ENCODE measurements around the gene CEP55. TPM values are rescaled to one million over a fixed set of nuclear protein-coding genes. Genes with fewer than 3 reads are reported as not detected.

CEP55 gene
- total and polyA plus RNA-seq, 2 of the 8 experiments (the other 6 are each of a cell fraction or from before 2014, with no cell fraction given): 7.0 to 19.6 TPM

DNA sequence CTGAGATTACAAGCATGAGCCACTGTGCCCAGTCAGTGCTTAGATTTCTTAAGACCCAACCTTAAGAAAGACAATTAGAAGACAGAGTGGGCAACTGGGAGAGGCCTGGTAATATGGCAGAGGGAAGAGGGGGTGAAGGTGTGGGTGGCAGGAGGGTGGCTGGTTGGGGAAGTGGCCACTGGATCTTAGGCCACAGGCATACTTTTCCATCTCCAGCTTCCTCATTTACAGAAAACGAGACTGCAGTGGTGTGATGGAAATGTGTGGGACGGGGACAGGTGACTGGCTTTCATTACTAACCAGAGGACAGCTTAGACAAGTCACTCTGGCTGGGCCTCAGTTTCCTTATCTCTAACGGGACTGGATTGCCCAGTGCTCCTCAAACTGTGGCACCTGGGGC, 69.0 kb downstream of the CEP55 start:
- POLR2A ChIA-PET (ENCODE audit: partially characterized antibody): interaction anchor here (1.4 kb wide), 1 partner anchor 11 kb away, joined by 3 read pairs; no protein-coding TSS in a partner anchor
- no peaks in the 10 kb centered on the region for H3K79me2 ChIP-seq (ENCODE audit: control insufficient read depth in 1 of 2, insufficient read depth in 2 of 2, low read length in 2 of 2)
- no peaks in the 10 kb centered on the region for H3K79me1 ChIP-seq (ENCODE audit: low read depth, low read length)
- peaks cover 3 to 9% (median 7%) of the 10 kb centered on the region in 4 experiments for H3K4me1 ChIP-seq (replicated peaks in 1 of 4; ENCODE audit: control insufficient read depth in 3 of 4, insufficient read depth in 4 of 4, low read length in 3 of 4)
- CTCF ChIA-PET (ENCODE audit: partially characterized antibody): interaction anchor here (0.6 to 4.9 kb wide), 8 partner anchors 9 to 535 kb away, joined by 3 to 43 read pairs (median 3); no protein-coding TSS in a partner anchor
- no peak for TF ChIP-seq TCF12 (IDR thresholded peaks at IDR 0.05; ENCODE audit: low read depth, low read length)
- TF ChIP-seq TAF1 (IDR thresholded peaks at IDR 0.05; ENCODE audit: low read depth, low read length): no peak
- TF ChIP-seq RNF2 (IDR thresholded peaks at IDR 0.05; ENCODE audit: borderline replicate concordance, low read depth, low read length, missing control alignments, poor library complexity, severe bottlenecking): no peak
- no peak for TF ChIP-seq GTF2F1 (IDR thresholded peaks at IDR 0.05; ENCODE audit: borderline replicate concordance, low read depth, low read length)
- no peak overlapping the region for H3K14ac ChIP-seq (ENCODE audit: insufficient read length)
- no peaks in the 10 kb centered on the region for H3K9me3 ChIP-seq (ENCODE audit: insufficient read depth in 2 of 2, low read depth in 1 of 2, low read length in 1 of 2)
- no peak overlapping the region for H2AK5ac ChIP-seq (ENCODE audit: low read depth, low read length)
- H3K23me2 ChIP-seq (ENCODE audit: low read depth, low read length): peaks cover 4% of the 10 kb centered on the region; the same call in 1 of the 2 replicates
- no peak overlapping the region for H2BK12ac ChIP-seq (ENCODE audit: low read depth, low read length)
- WGBS, 2 experiments (ENCODE audit: extremely low coverage in 1 of 2, insufficient coverage in 1 of 2, insufficient read length in 1 of 2, insufficient replicate concordance in 2 of 2, low coverage in 1 of 2, low lambda C conversion rate in 2 of 2, missing lambda C conversion rate in 1 of 2): 73% methylated on average over 3 of the region's 3 CpGs; no CpG with 5 or more reads in 1 of the 2 experiments
- H2BK120ac ChIP-seq (replicated peaks; ENCODE audit: low read depth, low read length): no peak overlapping the region
- no peaks in the 10 kb centered on the region; a peak in 1 of 8 replicates for H3K36me3 ChIP-seq (ENCODE audit: control insufficient read depth in 2 of 4, insufficient read depth in 4 of 4, low read length in 3 of 4)
- no peak for DNase-seq (ENCODE audit: low read depth in 1 of 2, low spot score in 2 of 2)
- H3K4me2 ChIP-seq (ENCODE audit: insufficient read depth in 1 of 2, low read depth in 2 of 2, low read length in 2 of 2): no peak overlapping the region; a peak in 1 of 4 replicates
- no peak overlapping the region for H3K9ac ChIP-seq (replicated peaks in 1 of 4; ENCODE audit: extremely low read depth in 1 of 4, low read depth in 3 of 4, low read length in 3 of 4)
- H3K4me3 ChIP-seq (ENCODE audit: extremely low read depth in 1 of 4, insufficient read depth in 2 of 4, low read depth in 3 of 4, low read length in 4 of 4): no peak overlapping the region
- no peak overlapping the region for H2BK15ac ChIP-seq (ENCODE audit: low read length)
- H3K27me3 ChIP-seq (replicated peaks in 1 of 4; ENCODE audit: control insufficient read depth in 3 of 4, extremely low read depth in 1 of 4, insufficient read depth in 3 of 4, low read length in 3 of 4): peaks cover 30 to 60% (median 54%) of the 10 kb centered on the region in 4 experiments
- H2BK20ac ChIP-seq (ENCODE audit: low read length): no peak overlapping the region
- no peak overlapping the region for H4K8ac ChIP-seq (ENCODE audit: extremely low read depth, insufficient read depth, low read length)
- no peak overlapping the region for H3K23ac ChIP-seq (ENCODE audit: insufficient read length)
- H3K56ac ChIP-seq (replicated peaks; ENCODE audit: insufficient read length, low read depth, low read length): no peak overlapping the region
- no peak overlapping the region for H4K5ac ChIP-seq (ENCODE audit: insufficient read length, low read depth, low read length)
- H4K20me1 ChIP-seq (replicated peaks in 1 of 2; ENCODE audit: control insufficient read depth in 1 of 2, insufficient read depth in 2 of 2, low read length in 2 of 2): peaks cover 0 to 2% of the 10 kb centered on the region in 2 experiments
- no peak overlapping the region for H3K4ac ChIP-seq (replicated peaks; ENCODE audit: insufficient read length, low read depth, low read length)
- no peak overlapping the region for H2BK5ac ChIP-seq (ENCODE audit: low read depth, low read length)
- no peak for FAIRE-seq
- no peak overlapping the region for H4K91ac ChIP-seq (replicated peaks; ENCODE audit: insufficient read length, low read length)
- no peak overlapping the region for H3K18ac ChIP-seq (ENCODE audit: extremely low read depth, low read length)
- no peak overlapping the region for H3K27ac ChIP-seq (ENCODE audit: low read depth, low read length)
- no peak overlapping the region for H2AFZ ChIP-seq (ENCODE audit: low read length)

Measured in H1 (cell line).